Measurements from ENCODE around the gene GRIK5. TPM values are rescaled to one million over a fixed set of nuclear protein-coding genes. Genes with fewer than 3 reads are reported as not detected.

Gene GRIK5
- total RNA-seq, 2 experiments from 2014 or later: 1.6 to 1.7 TPM

DNA sequence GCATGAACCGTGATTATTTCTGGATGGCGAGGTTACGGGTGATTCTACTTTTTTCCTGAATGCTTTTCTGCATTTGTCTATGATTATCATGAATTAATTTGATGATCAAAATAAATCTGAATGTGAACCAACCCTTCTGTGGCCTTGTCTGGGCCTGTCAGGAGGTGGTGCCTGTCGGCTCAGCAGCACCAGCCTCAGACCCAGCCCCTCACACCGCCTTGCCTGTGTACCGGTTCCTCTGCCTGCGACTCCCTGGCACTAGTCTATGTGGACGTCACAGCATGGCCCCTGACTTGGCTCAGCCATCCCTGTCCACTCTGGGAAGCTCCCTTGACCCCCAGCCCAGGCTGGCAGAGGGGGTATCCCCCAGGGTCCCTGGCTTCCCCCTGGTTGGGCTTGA is 95.4 kb downstream of the GRIK5 start:
- intact Hi-C loops (cut with DNase I, micrococcal nuclease): no loop called here
- ChIA-PET CTCF (no interaction called here), POLR2A (interaction anchor here (0.6 kb wide), 1 partner anchor 102 kb away, joined by 3 read pairs; no protein-coding TSS in a partner anchor)
- Mint-ChIP-seq H3K4me3 (no peak overlapping the region), H3K4me1 (no peaks in the 10 kb centered on the region), H3K27me3 (no peaks in the 10 kb centered on the region), H3K9me3 (ENCODE audit: low read depth) (no peaks in the 10 kb centered on the region), H3K27ac (no peak overlapping the region), H3K36me3 (ENCODE audit: low read depth) (no peaks in the 10 kb centered on the region)
- no peak for DNase-seq
- ATAC-seq: no peak

DNA sequence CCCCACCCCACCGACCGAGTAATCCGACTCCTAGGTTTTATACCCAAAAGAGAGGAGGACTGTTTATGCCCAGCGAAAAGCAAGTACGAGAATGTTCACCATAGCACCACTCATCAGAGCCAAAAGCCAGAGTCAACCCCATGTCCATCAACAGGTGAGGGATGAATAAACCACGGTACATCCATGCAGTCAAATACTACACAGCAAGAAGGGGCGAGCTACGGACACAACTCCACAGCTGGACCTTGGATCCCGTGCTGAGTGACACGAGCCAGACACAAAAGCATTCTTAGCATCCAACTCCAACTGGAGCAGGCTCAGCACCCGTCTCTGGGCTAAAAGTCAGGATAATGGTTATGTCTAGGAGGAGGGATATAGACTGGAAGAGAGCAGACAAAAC is 98.6 kb downstream of the GRIK5 start:
- H3K27me3 Mint-ChIP-seq: peaks cover 2% of the 10 kb centered on the region
- POLR2A ChIA-PET: no interaction called here
- H3K4me3 Mint-ChIP-seq: no peak overlapping the region
- H3K9me3 Mint-ChIP-seq (ENCODE audit: low read depth): no peaks in the 10 kb centered on the region
- CTCF ChIA-PET: no interaction called here
- ATAC-seq (no peak), DNase-seq (no peak)
- intact Hi-C loops (cut with DNase I, micrococcal nuclease): no loop called here
- H3K27ac Mint-ChIP-seq: no peak overlapping the region
- H3K36me3 Mint-ChIP-seq (ENCODE audit: low read depth): no peaks in the 10 kb centered on the region
- H3K4me1 Mint-ChIP-seq: no peaks in the 10 kb centered on the region

DNA sequence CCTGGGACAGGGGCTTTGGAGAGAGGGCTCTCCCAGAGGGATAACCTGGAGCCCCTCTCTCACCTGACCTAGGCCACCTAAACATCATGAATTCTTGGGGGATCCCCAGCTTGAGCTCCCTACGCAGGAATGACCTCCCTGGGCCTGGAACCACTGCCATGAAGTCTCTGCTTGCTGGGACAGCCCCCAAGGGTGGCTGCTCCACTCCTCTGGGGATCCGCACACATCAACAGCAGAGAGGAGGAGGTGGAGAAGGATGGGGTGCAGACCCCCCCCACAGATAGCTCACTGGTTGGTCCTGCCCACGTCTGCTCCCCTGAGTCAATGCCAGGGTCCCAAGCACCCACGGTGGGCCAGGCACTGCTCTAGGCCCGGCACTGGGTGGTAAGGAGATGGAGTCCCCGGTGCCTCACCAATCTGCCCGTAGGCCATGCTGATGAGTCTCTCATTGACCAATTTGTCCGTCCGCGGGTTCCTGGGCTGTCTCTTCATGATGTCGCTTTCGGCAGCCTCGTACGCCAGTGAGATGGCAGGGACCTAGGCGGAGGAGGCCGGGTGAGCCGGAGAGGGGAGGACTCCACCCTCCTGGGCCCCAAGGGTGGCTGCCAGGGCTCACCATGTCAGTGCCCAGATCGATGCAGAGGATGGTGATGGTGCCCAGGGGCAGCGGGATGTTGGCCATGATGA is 100.1 kb downstream of the GRIK5 start:
- no peaks in the 10 kb centered on the region for H3K9me3 Mint-ChIP-seq (ENCODE audit: low read depth)
- no peak for ATAC-seq
- no peak overlapping the region for H3K4me3 Mint-ChIP-seq
- DNase-seq: no peak
- H3K36me3 Mint-ChIP-seq (ENCODE audit: low read depth): no peaks in the 10 kb centered on the region
- H3K27ac Mint-ChIP-seq: no peak overlapping the region
- POLR2A ChIA-PET: no interaction called here
- peaks cover 2% of the 10 kb centered on the region for H3K27me3 Mint-ChIP-seq
- CTCF ChIA-PET: no interaction called here
- intact Hi-C loops (cut with DNase I, micrococcal nuclease): no loop called here
- no peaks in the 10 kb centered on the region for H3K4me1 Mint-ChIP-seq

DNA sequence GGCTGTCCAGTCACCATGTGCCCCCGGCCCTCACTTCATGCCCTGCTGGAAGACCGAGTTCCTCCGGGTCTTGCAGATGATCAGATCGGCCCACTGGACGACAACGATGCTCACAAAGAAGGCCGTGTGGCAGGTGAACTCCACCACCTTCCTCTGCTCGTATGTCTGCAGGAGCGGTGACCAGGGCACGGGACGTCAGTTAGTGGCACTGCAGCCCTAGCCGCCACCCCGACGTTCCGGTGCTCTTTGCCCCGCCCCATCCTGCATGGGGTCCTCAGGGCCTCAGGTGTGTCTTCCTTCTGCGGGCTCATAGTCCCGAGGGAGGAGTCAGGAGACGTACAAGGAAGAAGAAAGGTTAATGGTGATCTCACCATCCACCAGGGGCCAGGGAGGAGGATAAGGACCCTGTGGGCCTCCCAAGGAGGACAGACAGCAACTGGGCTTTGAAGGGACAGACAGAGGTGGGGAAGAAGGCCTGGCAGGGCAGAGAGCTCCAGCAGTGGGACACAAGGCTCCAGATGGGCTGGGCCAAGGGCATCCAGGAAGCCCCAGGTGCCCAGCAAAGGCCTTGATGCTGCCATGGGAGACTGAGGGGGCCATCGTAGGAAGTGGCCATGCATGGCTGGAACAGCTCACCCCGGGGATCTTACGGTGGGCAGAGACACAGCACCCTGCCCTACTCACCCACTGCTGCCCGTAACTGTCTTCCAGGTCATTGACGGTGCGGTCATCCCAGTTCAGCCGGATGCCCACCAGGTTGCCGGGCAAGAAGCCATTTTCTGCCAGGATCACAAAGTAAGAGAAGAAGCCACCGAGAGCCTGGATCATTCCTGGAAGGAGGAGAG is 101.0 kb downstream of the GRIK5 start:
- Mint-ChIP-seq H3K27me3 (peaks cover 2% of the 10 kb centered on the region), H3K4me1 (no peaks in the 10 kb centered on the region), H3K4me3 (no peak overlapping the region), H3K36me3 (ENCODE audit: low read depth) (no peaks in the 10 kb centered on the region), H3K9me3 (ENCODE audit: low read depth) (no peaks in the 10 kb centered on the region), H3K27ac (no peak overlapping the region)
- intact Hi-C loops (cut with DNase I, micrococcal nuclease): no loop called here
- ChIA-PET POLR2A (no interaction called here), CTCF (no interaction called here)
- ATAC-seq: no peak
- no peak for DNase-seq

DNA sequence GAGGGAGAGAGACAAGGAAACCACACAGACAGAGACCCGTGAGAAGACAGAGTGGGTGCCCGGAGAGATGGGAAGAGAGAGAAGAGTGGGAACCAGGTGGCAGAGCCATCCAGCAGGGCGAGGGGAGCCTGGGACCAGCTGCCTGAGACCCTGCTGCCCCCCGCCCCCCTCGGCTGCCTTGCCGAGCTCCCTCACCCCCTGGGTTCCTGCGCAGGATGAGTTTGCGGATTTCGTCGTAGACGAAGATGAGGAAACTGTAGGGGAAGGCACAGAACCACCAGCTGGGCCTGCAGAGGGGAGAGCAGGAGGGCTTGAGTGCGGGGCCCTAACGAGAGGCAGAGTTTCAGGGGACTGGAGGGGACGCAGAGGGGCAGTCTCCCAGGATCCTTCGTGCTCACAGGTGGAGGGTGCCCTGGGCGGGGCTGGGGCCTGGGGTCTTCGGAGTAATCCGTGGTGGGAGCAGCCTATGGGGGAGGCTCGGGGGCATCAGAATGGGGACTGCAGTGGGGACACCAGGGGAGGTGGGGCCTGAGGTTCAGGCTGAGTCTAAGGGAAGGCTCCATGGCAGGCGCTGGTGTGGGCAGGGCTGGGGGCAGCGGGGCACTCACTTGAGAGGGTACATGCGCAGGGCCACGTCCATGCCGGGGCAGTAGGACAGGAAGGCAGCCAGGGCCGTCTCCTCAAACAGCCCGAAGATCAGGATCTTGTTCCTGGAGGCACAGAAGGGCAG is 102.8 kb downstream of the GRIK5 start:
- DNase-seq: no peak
- Mint-ChIP-seq H3K9me3 (ENCODE audit: low read depth) (no peaks in the 10 kb centered on the region), H3K36me3 (ENCODE audit: low read depth) (no peaks in the 10 kb centered on the region), H3K27me3 (peaks cover 2% of the 10 kb centered on the region), H3K27ac (no peak overlapping the region), H3K4me3 (no peak overlapping the region), H3K4me1 (no peaks in the 10 kb centered on the region)
- ChIA-PET CTCF (interaction anchor here (0.6 kb wide), 1 partner anchor 273 kb away, joined by 3 read pairs; no protein-coding TSS in a partner anchor), POLR2A (no interaction called here)
- intact Hi-C loops (cut with DNase I, micrococcal nuclease): no loop called here
- ATAC-seq: no peak

DNA sequence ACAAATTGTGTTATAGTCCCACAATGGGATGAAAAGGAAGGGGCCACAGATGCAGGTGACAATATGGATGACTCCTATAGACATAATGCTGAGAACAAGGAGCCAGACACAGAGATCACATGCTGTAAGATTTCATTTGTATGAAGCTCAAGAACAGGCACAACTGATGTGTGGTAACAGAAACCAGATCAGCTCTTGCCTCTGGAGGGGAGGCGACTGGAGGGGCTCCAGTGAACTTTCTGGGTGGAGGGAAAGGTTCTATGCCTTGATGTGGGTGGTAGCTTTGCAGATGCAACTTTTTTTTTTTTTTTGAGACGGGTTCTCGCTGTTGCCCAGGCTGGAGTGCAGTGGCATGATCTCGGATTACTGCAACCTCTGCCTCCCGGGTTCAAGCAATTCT is 104.9 kb downstream of the GRIK5 start:
- no peak overlapping the region for H3K27ac Mint-ChIP-seq
- H3K4me3 Mint-ChIP-seq: no peak overlapping the region
- peaks cover 2% of the 10 kb centered on the region for H3K27me3 Mint-ChIP-seq
- DNase-seq (no peak), ATAC-seq (no peak)
- intact Hi-C loops (cut with DNase I, micrococcal nuclease): no loop called here
- no peaks in the 10 kb centered on the region for H3K9me3 Mint-ChIP-seq (ENCODE audit: low read depth)
- H3K36me3 Mint-ChIP-seq (ENCODE audit: low read depth): no peaks in the 10 kb centered on the region
- ChIA-PET POLR2A (no interaction called here), CTCF (interaction anchor here (0.6 to 1.3 kb wide), 3 partner anchors 13 to 175 kb away, joined by 3 to 4 read pairs (median 4); no protein-coding TSS in a partner anchor)
- no peaks in the 10 kb centered on the region for H3K4me1 Mint-ChIP-seq

DNA sequence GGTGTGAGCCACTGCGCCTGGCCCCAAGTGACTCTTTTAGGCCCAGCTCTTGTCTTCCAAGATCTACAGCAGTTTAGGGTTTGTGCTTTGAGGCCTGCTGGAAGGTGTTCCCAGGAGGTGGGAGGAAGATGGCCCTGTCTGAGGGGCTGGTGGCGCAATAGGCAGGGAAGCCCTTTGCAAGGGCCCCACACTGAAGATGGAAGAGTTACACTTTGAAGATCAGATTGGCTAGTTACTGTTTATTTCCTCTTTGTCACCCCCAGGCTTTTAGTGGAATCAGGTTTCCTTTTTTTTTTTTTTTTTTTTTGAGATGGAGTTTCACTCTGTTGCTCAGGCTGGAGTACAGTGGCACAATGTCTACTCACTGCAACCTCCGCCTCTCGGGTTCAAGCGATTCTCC is 109.0 kb downstream of the GRIK5 start:
- Mint-ChIP-seq H3K4me1 (peaks cover 16% of the 10 kb centered on the region), H3K36me3 (ENCODE audit: low read depth) (no peaks in the 10 kb centered on the region), H3K27me3 (no peaks in the 10 kb centered on the region), H3K4me3 (no peak overlapping the region), H3K9me3 (ENCODE audit: low read depth) (no peaks in the 10 kb centered on the region), H3K27ac (no peak overlapping the region)
- ATAC-seq: no peak
- DNase-seq: no peak
- intact Hi-C loops (cut with DNase I, micrococcal nuclease): no loop called here
- CTCF ChIA-PET: interaction anchor here (0.7 kb wide), 1 partner anchor 74 kb away, joined by 3 read pairs; no protein-coding TSS in a partner anchor
- POLR2A ChIA-PET: no interaction called here

DNA sequence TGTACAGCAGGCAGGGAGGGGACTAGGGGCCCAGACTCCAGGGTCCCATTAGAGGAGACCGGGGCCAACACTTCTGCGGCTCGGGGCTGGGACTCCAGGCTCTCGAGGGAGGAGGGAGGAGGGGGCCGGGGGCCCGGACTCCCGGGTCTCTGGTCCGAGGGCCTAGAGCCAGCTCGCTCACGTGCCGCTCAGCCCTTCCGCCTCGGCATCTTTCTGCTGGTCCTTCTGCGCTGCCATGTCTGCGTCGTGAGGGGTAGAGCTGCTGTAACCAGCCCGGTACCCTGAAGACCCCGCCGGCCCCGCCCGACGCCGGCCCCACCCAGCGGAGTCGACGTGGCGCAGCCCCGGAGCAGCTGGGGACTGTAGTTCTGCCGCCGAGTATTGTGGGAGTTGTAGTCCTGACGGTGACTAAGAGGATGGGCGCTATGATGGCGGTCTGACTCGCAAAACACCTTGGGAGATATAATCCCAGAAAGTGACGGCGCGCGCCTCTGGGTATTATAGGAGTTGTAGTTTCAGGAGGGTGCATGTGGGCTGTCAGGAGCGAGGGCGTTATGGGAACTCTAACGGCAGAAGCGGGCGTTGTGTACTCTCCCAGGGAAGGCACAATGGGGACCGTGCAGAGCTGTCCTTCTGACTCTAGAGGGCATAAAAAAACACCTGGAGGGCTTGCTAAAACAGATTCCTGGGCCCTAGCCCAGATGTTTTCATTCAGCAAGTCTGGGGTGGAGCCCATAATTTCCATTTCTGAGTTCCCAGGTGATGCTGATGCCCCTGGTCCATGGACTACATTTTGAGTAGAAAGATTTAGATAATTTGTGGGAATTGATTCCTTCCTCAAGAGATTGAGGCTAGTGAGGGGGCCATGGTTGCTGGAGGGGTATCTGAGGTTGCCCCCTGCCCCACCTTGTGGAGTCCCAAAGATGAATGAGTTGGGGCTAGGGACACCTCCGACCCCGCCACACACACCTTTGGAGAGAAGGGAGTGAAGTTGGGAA is 110.7 kb downstream of the GRIK5 start, which contains the start of gene RABAC1:
Gene RABAC1 (minus strand): TSS at position 266 of the 998 bp plus-strand sequence. CDS start 29 bp downstream, at position 237.
- intact Hi-C loops (cut with DNase I, micrococcal nuclease): loop anchor here (1.0 to 5.0 kb wide), 11 partner anchors 14 to 1793 kb away; partner anchors contain the start of genes ATP1A3 (in 1 of the 2), DEDD2 (in 1 of the 2), GSK3A (in 1 of the 2) and SMG9 (in 1 of the 2)
- ChIA-PET CTCF (interaction anchor here (0.5 to 3.7 kb wide), 13 partner anchors 14 to 651 kb away, joined by 3 to 14 read pairs (median 3); partner anchors contain the start of gene RPS19), POLR2A (interaction anchor here (1.0 to 1.6 kb wide), 4 partner anchors 14 to 100 kb away, joined by 3 to 6 read pairs (median 4); partner anchors contain the start of gene RPS19)
- no peaks in the 10 kb centered on the region for H3K9me3 Mint-ChIP-seq (ENCODE audit: low read depth)
- ATAC-seq (peak; percentile 88), DNase-seq (peak; percentile 94)
- no peaks in the 10 kb centered on the region for H3K27me3 Mint-ChIP-seq
- no peaks in the 10 kb centered on the region for H3K36me3 Mint-ChIP-seq (ENCODE audit: low read depth)
- peak within 1 kb of the TSS; percentile 81 for H3K4me3 Mint-ChIP-seq
- peaks cover 16% of the 10 kb centered on the region for H3K4me1 Mint-ChIP-seq
- H3K27ac Mint-ChIP-seq: peak within 1 kb of the TSS; percentile 87

DNA sequence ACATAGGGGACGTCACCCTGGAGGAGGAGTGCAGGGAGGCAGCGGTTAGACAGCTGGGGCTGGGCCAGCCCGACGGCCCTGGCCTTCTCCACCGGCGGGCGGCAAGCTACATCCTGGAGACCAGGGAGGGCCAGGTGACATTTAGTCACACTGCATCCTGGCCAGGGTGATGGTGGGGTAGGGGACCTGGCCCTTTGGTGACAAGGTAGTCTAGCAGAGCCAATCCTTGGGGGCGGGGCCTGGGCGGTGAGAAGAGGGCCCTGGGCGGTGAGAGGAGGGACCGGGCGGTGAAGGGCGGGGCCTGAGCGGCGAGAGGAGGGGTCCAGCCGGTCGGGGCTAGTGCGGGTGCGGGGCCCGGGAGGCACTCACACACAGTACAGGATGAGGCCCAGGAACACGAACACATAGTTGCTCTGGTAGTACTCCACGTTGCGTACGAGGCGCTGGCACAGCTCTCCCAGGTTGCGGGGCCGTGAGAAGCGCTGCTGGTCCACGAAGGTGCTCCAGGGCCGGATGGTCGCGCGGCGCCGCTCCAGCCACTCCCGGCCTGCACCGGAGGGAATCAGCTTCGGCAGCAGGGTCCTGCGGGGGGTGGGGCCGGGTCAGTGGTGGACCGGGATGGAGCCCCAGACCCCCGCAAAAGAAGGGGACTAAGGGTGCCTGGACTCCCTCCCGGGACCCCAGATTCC is 111.5 kb downstream of the GRIK5 start:
- POLR2A ChIA-PET: interaction anchor here (1.0 to 1.6 kb wide), 4 partner anchors 13 to 99 kb away, joined by 3 to 6 read pairs (median 4); partner anchors contain the start of gene RPS19
- Mint-ChIP-seq H3K4me3 (peak overlapping the region; percentile 81), H3K9me3 (ENCODE audit: low read depth) (no peaks in the 10 kb centered on the region), H3K36me3 (ENCODE audit: low read depth) (no peaks in the 10 kb centered on the region), H3K27ac (peak overlapping the region; percentile 73), H3K27me3 (no peaks in the 10 kb centered on the region), H3K4me1 (peaks cover 16% of the 10 kb centered on the region)
- intact Hi-C loops (cut with DNase I, micrococcal nuclease): loop anchor here (1.0 to 5.0 kb wide), 14 partner anchors 13 to 1794 kb away; partner anchors contain the start of genes ATP1A3 (in 1 of the 2), BCKDHA (in 1 of the 2), DEDD2 (in 1 of the 2) and EXOSC5 (in 1 of the 2)
- CTCF ChIA-PET: interaction anchor here (0.6 to 3.7 kb wide), 13 partner anchors 12 to 199 kb away, joined by 3 to 14 read pairs (median 6); partner anchors contain the start of gene RPS19
- ATAC-seq: peak; percentile 77
- peak; percentile 94 for DNase-seq

Data from activated CD4-positive, alpha-beta T cell treated with anti-CD3 and anti-CD28 coated beads for 36 hours (primary cell).